GM19099 (cell line): ENCODE results near the gene ASB12.

Source experiments
- POLR2A ChIP-seq: IDR thresholded peaks from 3 replicates; pipeline ENCODE4 v1.6.1; 2011; ENCODE audit warnings: low read depth; ENCODE audit not compliant: insufficient read length; ENCODE audit errors: extremely low read depth

The ASB12 gene

DNA sequence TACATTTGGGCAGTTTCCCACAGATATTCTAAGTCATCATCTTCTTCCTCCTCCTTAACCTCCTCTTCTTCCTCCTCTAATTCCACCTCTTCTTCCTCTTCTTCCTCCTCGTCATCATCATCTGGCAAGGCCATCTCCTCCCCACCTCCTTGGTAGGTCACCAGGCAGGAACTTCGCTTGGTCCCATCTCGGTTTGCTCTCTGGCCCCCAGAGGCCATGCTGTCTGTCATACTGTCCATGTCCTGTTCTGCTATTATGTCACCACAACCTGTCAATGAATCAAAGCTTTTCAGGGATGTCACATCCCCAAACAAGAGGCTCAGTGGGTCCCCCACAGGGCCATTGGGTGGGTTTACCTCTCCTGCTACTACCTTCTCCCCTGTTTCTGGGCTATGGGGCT lies 38.4 kb downstream of the ASB12 start:
- TF ChIP-seq POLR2A: no peak

DNA sequence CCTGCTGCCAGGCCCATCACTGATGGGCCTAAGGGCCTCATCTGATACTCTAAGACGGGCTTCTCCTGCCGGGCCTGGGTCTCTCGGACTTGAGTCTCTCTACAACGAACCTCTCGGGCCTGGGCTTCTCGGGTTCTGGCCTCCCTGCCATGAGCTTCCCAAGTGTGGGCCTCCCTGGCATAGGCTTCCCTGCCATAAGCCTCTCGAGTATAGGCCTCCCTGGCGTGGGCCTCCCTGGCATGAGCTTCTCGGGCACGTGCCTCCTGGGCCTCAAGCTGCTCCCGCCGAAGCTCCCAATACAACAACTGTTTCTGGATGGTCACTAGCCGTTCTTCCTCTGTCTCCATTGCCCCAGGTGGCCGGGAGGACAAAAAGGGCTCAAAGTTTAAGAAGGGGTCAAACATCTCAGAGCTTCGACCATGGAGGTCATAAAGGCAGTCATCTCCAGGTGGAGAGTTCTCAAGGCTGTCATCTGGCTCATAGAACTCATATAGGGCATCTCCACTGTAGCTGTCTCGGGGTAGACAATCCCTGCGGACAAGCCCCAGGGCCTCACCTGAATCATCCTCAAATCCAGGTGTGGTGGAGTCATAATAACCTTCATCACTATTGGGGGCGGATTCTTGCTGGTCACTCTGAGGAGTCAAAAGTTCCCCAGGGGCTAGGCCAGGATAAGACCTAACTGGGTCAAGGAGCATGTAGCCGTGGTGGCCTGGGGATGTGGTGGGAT lies 39.0 kb downstream of the ASB12 start:
- TF ChIP-seq POLR2A: no peak

DNA sequence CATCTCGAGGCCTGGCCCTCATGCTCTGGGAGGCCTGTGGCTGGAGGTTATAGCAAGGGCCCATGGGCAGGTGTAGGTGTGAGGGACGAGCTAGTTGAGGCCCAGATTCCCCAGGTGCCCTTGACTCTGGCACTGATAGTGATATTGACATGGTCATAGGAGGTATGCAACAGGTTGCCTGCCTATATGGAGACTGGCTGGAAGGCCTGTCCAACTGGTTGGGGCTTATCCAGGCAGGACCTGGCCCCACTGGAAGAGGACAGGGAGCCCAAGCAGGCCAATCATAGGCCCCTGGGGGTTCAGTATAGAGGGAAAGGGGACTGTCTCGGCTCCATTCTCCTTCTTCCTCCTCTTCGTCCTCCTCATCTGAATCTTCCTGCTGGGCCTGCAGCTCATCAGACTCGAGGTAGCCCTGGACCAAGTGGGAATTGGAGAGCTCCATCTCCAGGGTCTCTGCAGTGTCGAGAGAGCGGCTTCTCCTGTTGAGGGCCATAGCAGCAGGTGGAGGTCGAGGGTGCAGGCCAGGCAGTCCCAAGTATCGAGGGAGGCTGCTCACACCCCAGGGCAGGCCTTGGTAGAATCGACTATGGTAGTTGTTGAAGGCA lies 40.2 kb downstream of the ASB12 start:
- no peak for TF ChIP-seq POLR2A

DNA sequence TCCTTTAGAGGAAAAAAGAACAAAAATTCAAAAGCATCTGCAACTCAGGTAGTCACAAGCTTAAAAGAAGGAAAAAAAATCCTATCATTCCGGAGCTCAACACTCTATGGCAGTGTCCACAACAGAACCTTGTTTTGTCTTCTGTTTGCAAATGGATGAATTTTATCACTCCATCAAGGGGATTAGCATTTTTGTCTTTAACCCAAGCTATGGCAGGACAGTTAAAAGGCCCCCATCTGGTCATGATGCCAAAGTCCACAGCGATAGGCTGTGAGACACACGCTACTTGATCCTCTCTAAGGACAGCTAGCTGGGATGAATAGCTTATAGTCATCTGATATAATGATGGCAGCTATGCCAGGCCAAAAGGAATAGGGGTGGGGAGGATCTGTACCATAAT lies 41.5 kb downstream of the ASB12 start:
- TF ChIP-seq POLR2A: no peak

DNA sequence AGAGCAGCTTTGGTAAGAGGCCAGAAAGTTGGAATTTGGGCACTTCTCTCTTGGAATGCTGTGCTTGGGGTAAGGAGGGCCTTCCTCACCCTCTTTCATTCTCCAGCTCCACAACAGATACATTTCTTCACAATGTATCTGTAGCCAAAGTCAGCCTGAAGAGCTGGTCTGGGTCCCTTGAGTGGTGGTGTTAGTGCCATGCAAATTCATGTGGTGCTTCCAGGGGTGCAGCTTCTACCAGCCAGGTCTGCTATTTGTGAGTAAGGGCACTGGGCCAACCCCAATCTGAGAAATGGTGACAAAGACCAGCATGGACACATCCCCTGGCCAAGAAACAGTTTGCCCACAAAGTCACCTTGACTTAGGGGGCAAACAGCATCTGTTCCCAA lies 42.7 kb downstream of the ASB12 start:
- no peak for TF ChIP-seq POLR2A

DNA sequence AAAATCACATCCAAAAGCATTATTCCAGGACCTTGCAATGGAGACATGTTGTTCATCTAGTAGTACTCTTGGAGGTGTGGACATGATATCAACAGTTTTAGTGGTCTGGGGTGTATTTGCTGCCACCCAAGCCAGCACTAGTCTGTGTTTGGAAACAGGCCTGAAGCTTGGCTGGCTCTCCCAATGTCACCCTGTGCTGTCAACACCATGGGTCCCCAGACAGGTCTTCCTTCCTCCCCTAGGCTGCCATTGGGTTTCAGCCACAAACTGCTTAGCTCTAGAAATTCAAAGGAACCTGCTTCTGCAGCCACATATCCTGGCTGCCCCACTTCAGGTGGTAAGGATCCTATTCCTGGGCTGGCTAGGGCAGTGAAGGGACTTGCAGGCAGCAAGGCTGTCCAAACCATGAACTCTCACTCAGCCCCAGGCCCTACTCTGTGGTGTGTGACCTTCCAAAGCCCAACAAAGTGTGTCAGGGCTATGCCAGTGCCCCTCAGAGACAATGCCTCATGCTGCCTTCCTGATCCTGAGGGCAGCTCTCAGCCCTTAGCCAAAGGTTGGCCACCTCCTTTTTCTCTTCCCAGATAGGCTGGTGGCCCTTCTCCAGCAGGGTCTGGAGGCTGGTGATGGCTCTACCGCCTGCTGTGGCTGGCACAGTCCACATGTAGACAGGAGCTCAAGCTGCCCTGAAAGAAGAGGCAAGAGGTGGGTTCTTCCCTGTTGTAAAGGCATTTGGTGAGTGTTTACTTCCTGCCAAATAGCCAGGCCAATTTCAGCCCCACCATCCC lies 43.2 kb downstream of the ASB12 start:
- TF ChIP-seq POLR2A: no peak

DNA sequence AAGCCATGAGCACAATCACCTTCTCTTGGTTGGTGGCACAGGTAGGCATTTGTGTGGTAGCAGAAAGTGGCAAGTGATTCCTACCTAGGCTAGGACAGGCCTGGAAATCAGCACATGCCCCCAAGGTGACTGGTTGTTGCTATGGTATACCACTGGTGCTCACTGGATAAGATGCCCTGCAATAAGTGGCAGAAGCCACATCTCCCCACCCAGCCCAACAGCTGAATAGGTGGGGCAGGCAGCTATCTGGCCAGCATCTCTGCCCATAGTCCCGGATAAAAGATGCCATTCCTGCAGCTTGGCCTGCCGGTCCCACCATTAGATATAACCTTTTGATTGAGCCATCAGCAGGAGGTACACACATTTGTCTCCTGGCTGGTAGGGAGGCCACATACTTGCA lies 46.0 kb downstream of the ASB12 start:
- TF ChIP-seq POLR2A: no peak

DNA sequence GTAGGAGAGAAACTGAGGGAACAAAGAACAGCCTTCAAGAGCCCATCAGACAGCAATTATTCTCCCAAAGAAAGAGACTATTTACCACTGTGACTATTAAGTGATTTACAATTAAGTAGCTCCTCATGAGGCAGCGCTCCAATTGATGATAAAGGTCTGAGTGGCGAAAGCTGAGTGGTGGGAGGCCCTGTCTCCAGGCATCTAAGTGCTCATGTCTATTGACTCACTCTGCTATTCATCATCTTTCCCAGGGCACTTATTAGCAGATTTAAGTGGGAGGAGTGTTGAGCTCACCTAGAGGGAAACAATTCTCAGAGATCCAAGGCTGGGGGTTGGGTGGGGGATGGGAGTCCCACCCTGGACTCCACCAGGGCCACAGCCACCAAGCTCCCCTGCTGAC lies 48.2 kb downstream of the ASB12 start:
- TF ChIP-seq POLR2A: no peak

DNA sequence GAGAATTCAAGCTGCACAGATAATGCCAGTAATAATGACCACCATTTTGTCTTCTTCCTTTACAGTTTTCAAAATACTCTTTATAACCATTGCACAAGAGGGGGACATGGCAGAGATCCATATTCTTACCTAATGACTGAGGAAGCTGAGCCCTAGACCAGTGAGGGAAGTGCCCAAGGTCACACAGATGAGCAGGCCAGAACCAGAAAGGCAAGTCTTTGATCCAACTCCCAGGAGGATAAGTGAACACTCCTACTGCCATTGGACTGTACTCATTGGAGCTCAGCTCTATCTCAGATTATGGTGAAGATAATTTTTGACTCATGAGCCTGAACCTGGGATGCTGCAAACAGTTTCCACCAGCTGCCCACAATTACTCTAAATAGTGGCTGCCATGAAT lies 53.5 kb downstream of the ASB12 start:
- no peak for TF ChIP-seq POLR2A
